Measurements from ENCODE around the gene PAQR6.

DNA sequence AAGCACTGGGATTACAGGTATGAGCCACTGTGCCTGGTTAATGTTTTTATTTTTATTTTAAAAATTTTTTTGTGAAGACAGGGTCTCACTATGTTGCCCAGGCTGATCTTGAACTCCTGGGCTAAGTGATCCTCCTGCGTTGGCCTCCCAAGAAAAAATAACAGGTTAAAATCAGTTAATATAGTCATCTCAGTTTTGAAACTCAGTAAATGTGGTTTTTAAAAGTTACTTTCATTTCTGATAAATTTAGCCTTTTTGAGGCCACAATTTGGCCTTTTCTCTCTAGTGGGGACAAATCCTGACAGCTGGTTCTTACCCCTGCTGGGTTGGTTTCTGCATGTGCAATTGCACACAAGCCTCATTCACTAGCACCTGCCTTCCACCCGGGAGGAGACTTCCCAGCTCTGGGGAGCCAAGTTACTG lies 21.7 kb downstream of the PAQR6 start:
- TF ChIP-seq POLR2A (IDR thresholded peaks at IDR 0.05) (no peak), CTCF (IDR thresholded peaks at IDR 0.05) (no peak)

Data from thyroid gland (tissue), 4 donors.